K562 (cell line): ENCODE data around the gene APOM. TPM values are rescaled to one million over a fixed set of nuclear protein-coding genes. Genes with fewer than 3 reads are reported as not detected.

Source experiments
- CTBP1 ChIP-seq: fragments of 450-650 bp; IDR thresholded peaks from 2 replicates; pipeline ENCODE4 v1.6.1; 2016; ENCODE audit warnings: borderline replicate concordance
- ETV6 ChIP-seq, 3 experiments: fragments of 150-350 bp in 1 of 3; sonication (generic) in 1 of 3; formaldehyde crosslinking in 1 of 3; IDR thresholded peaks; 2 replicates each; pipeline versions ENCODE4 v1.6.1 to v1.8.0; 2014 to 2022; ENCODE audit warnings: borderline replicate concordance in 2 of 3, low read depth in 2 of 3, antibody characterized with exemption in 1 of 3, low read length in 1 of 3, mild to moderate bottlenecking in 1 of 3, missing genetic modification reagents in 1 of 3
- HLTF ChIP-seq: fragments of 450-650 bp; IDR thresholded peaks from 2 replicates; pipeline ENCODE4 v1.6.1; 2016
- MECOM ChIP-seq: fragments of 250-450 bp; sonication (Bioruptor Pico); IDR thresholded peaks from 2 replicates; pipeline ENCODE4 v1.8.0; 2022; ENCODE audit warnings: inconsistent platforms
- MYC ChIP-seq, 2 experiments: fragments of 250-450 bp in 1 of 2; sonication (Bioruptor Pico) in 1 of 2; IDR thresholded peaks; 2 replicates each; pipeline versions ENCODE4 v1.5.1 to v1.6.1; 2012 to 2021; ENCODE audit warnings: low read depth in 2 of 2, borderline replicate concordance in 1 of 2, improper control_type of control experiment in 1 of 2, low read length in 1 of 2, mild to moderate bottlenecking in 1 of 2, moderate library complexity in 1 of 2
- NR4A1 ChIP-seq, 2 experiments: fragments of 250-450 bp in 1 of 2; fragments of 450-650 bp in 1 of 2; sonication (Bioruptor Pico) in 1 of 2; IDR thresholded peaks; 2 replicates each; pipeline versions ENCODE4 v1.4.0 to v1.6.1; 2016 to 2020; ENCODE audit warnings: mild to moderate bottlenecking in 2 of 2, missing compliant biosample characterization in 1 of 2, missing genetic modification characterization in 1 of 2, moderate library complexity in 1 of 2
- PPARD ChIP-seq: fragments of 250-450 bp; sonication (Bioruptor Pico); IDR thresholded peaks from 2 replicates; pipeline ENCODE4 v1.8.0; 2022; ENCODE audit warnings: inconsistent platforms, mild to moderate bottlenecking, moderate library complexity
- PRMT5 ChIP-seq: sonication (generic); formaldehyde crosslinking; IDR thresholded peaks from 2 replicates; pipeline ENCODE4 v1.5.0; 2020; ENCODE audit warnings: missing genetic modification reagents
- SREBF2 ChIP-seq: sonication (generic); formaldehyde crosslinking; IDR thresholded peaks from 2 replicates; pipeline ENCODE4 v1.4.0; 2020; ENCODE audit warnings: mild to moderate bottlenecking, missing genetic modification reagents
- TAF15 ChIP-seq: fragments of 200-400 bp; formaldehyde crosslinking; IDR thresholded peaks from 2 replicates; pipeline ENCODE4 v1.6.1; 2017; ENCODE audit warnings: mild to moderate bottlenecking, low read depth, low read length, moderate library complexity
- ZKSCAN3 ChIP-seq: fragments of 250-450 bp; sonication (Bioruptor Pico); IDR thresholded peaks from 2 replicates; pipeline ENCODE4 v1.4.0; 2020
- ZNF124 ChIP-seq: sonication (generic); formaldehyde crosslinking; IDR thresholded peaks from 2 replicates; pipeline ENCODE4 v1.8.1; 2022; ENCODE audit warnings: missing genetic modification reagents
- ZZZ3 ChIP-seq: fragments of 450-650 bp; IDR thresholded peaks from 2 replicates; pipeline ENCODE4 v1.6.1; 2016; ENCODE audit warnings: antibody characterized with exemption, mild to moderate bottlenecking, moderate library complexity
- polyA plus RNA-seq, 8 experiments: library from polyadenylated mRNA; depleted of rRNA in 4 of 8; stranded (reverse) in 5 of 8; unstranded in 3 of 8; fragments of >200 nt; fragmentation: Nextera tagmentation in 2 of 8; fragmentation: Illumina TruSeq in 1 of 8; extraction: Ambion mirVana in 2 of 8; extraction: Trizol in 1 of 8; gene quantifications; 2 replicates each; pipeline versions ENCODE4 v1.2.1 to v1.2.3, GENCODE V29; 2011 to 2014; ENCODE audit warnings: inconsistent platforms in 1 of 8, missing spikeins in 1 of 8
- total RNA-seq, 7 experiments: library from RNA; depleted of rRNA in 6 of 7; stranded (reverse); fragments of >200 nt in 6 of 7; fragmentation: Illumina TruSeq in 2 of 7; extraction: Trizol in 2 of 7; gene quantifications; 2 replicates each; pipeline versions ENCODE4 v1.2.1 to v1.2.3, GENCODE V29; 2011 to 2021; ENCODE audit warnings: low replicate concordance in 1 of 7
- TF ChIP-seq, protein P1 (sequence below): fragments of 250-450 bp; sonication (Bioruptor Pico); IDR thresholded peaks from 2 replicates; pipeline ENCODE4 v1.9.0; 2021; ENCODE audit warnings: mild to moderate bottlenecking, inconsistent platforms
- TF ChIP-seq, protein P2 (sequence below), 2 experiments: fragments of 450-650 bp; IDR thresholded peaks; 2 replicates each; pipeline ENCODE4 v1.6.1; 2016; ENCODE audit warnings: mild to moderate bottlenecking in 2 of 2, borderline replicate concordance in 1 of 2, low read depth in 1 of 2, moderate library complexity in 1 of 2

Gene APOM
- total and polyA plus RNA-seq, 9 of the 15 experiments (the other 6 are each of a cell fraction or from before 2014, with no cell fraction given) = 5.7 to 24.3 (median 10.4) TPM

DNA sequence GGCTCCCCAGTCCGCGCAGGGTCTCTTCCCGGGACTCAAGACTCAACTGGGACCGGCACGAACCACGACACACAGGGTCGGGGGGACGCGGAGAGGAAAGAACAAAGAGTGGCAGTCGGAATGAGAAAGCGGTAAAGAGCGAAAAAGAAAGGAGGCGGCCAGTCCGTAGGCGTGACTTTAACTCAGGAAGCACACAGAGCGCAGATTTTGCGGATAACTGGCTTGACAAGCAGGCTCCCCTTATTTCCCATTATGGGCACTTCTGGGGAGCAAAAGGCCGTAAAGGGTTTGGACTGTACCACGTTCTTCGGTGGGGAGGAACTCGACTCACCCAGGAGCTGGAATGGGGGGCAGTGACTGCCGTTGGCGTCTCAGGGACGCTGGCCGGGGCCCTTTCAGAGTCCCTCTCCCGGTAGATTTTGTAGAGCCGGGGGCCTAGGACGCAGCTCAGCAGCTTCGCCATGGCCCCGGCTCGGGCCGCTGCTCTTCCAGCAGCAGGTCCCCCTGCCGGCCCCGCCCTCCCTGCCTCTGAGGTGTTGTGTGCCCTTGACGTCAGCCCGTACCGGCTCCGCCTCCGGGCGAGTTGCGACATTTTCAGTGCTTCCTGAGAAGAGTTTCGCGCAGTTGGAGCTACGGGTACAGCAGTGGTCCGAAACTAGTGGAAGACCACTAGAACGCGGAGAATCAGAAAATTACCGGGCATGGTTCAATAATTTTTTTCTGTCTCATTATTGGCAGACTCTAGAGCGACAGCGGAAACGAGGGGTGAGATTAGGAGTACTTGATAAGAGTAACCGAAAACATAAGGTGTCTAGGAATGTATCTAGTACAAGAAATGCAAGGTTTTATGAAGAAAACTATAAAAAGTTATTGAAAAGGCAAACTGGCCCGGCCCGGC lies 47.4 kb downstream of the APOM start, which contains the start of gene ABHD16A (continued):
- TF ChIP-seq, protein P1, sequence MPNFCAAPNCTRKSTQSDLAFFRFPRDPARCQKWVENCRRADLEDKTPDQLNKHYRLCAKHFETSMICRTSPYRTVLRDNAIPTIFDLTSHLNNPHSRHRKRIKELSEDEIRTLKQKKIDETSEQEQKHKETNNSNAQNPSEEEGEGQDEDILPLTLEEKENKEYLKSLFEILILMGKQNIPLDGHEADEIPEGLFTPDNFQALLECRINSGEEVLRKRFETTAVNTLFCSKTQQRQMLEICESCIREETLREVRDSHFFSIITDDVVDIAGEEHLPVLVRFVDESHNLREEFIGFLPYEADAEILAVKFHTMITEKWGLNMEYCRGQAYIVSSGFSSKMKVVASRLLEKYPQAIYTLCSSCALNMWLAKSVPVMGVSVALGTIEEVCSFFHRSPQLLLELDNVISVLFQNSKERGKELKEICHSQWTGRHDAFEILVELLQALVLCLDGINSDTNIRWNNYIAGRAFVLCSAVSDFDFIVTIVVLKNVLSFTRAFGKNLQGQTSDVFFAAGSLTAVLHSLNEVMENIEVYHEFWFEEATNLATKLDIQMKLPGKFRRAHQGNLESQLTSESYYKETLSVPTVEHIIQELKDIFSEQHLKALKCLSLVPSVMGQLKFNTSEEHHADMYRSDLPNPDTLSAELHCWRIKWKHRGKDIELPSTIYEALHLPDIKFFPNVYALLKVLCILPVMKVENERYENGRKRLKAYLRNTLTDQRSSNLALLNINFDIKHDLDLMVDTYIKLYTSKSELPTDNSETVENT (CRISPR knock-in tag) = peak; percentile 87
- no peak for TF ChIP-seq ZKSCAN3 (CRISPR knock-in tag)
- TF ChIP-seq ETV6 (IDR thresholded peaks at IDR 0.05; ENCODE audit: borderline replicate concordance in 1 of 2, low read depth in 2 of 2, low read length in 1 of 2) = peak in 1 of 2 experiments; percentile 67; a peak in 1 of 4 replicates
- TF ChIP-seq ETV6 (CRISPR knock-in tag; IDR thresholded peaks at IDR 0.05; ENCODE audit: borderline replicate concordance) = no peak
- TF ChIP-seq MYC (IDR thresholded peaks at IDR 0.05; ENCODE audit: low read depth, low read length) = peak; percentile 83
- TF ChIP-seq MYC (CRISPR knock-in tag; IDR thresholded peaks at IDR 0.05; ENCODE audit: borderline replicate concordance, low read depth) = peak; percentile 83; the same call in 1 of the 2 replicates
- TF ChIP-seq MECOM (CRISPR knock-in tag) = no peak
- peak; percentile 48; the same call in 1 of the 2 replicates for TF ChIP-seq CTBP1
- peak; percentile 91; the same call in 1 of the 2 replicates for TF ChIP-seq PRMT5 (CRISPR knock-in tag)
- peak; percentile 96 for TF ChIP-seq SREBF2 (CRISPR knock-in tag)
- no peak for TF ChIP-seq PPARD (CRISPR knock-in tag)
- TF ChIP-seq HLTF = peak; percentile 75; the same call in 1 of the 2 replicates
- TF ChIP-seq, protein P2, sequence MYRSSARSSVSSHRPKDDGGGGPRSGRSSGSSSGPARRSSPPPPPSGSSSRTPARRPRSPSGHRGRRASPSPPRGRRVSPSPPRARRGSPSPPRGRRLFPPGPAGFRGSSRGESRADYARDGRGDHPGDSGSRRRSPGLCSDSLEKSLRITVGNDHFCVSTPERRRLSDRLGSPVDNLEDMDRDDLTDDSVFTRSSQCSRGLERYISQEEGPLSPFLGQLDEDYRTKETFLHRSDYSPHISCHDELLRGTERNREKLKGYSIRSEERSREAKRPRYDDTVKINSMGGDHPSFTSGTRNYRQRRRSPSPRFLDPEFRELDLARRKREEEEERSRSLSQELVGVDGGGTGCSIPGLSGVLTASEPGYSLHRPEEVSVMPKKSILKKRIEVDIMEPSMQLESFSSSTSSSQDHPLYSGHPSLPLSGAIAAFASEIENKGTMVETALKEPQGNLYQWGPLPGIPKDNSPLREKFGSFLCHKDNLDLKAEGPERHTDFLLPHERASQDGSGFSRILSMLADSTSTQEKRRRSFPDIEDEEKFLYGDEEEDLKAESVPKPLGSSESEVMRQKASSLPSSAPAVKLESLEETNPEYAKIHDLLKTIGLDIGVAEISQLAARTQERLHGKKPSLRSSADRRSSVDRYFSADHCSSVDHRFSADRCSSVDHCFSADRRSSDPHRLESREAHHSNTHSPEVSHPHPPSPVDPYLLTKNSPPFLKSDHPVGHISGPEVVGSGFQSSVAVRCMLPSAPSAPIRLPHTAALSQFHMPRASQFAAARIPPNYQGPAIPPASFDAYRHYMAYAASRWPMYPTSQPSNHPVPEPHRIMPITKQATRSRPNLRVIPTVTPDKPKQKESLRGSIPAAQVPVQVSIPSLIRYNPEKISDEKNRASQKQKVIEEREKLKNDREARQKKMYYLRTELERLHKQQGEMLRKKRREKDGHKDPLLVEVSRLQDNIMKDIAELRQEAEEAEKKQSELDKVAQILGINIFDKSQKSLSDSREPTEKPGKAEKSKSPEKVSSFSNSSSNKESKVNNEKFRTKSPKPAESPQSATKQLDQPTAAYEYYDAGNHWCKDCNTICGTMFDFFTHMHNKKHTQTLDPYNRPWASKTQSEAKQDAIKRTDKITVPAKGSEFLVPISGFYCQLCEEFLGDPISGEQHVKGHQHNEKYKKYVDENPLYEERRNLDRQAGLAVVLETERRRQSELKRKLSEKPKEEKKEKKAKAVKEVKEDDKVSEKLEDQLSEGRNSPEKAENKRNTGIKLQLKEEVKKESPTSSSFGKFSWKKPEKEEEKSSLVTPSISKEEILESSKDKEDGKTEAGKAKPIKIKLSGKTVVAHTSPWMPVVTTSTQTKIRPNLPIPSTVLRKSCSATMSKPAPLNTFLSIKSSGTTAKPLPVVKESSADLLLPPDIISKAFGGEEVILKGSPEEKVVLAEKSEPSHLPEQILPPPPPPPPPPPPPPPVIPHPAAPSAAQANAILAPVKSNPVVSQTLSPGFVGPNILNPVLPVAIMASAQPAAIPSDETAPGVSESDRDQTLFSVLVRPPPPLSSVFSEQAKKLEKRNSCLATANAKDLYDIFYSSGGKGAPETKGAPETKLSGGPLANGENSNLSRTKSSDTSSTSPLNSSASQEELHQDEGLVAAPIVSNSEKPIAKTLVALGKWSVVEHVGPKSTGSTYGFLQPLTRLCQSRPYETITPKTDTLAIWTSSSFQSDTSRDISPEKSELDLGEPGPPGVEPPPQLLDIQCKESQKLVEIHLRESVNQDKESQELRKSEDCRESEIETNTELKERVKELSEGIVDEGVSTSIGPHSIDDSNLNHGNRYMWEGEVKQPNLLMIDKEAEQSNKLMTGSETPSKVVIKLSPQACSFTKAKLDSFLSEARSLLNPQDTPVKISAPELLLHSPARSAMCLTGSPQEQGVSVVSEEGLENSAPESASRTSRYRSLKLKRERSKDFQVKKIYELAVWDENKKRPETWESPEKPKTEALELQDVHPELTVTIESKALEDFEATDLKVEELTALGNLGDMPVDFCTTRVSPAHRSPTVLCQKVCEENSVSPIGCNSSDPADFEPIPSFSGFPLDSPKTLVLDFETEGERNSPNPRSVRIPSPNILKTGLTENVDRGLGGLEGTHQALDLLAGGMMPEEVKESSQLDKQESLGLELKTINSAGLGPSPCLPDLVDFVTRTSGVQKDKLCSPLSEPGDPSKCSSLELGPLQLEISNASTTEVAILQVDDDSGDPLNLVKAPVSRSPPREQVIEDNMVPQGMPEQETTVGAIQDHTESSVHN (IDR thresholded peaks at IDR 0.05; ENCODE audit: borderline replicate concordance in 1 of 2, low read depth in 1 of 2) = peak in 1 of 2 experiments; percentile 45; a peak in 1 of 4 replicates
- TF ChIP-seq NR4A1 (CRISPR knock-in tag; IDR thresholded peaks at IDR 0.05) = peak; percentile 76; the same call in 1 of the 2 replicates
- TF ChIP-seq NR4A1 (tag; IDR thresholded peaks at IDR 0.05) = no peak
- TF ChIP-seq ZZZ3 = no peak
- TF ChIP-seq TAF15 = no peak
- no peak for TF ChIP-seq ZNF124 (CRISPR knock-in tag)
